Natural killer cell (primary cell): ENCODE results near the gene MACROD2. TPM values are rescaled to one million over a fixed set of nuclear protein-coding genes. Genes with fewer than 3 reads are reported as not detected.

ENCODE experiments used
- ATAC-seq, 3 donors: fragments of 150-1000 bp in 2 of 3; fragments of 200-7000 bp in 1 of 3; cut with Tn5 transposase; 1 replicate in 1 of 3; 2 replicates in 2 of 3; pipeline ENCODE4 v1.10.0; 2021; ENCODE audit warnings: mild to moderate bottlenecking in 2 of 3, moderate library complexity in 2 of 3
- DNase-seq, 2 donors: peaks; one replicate each; pipeline versions ENCODE4 v3.0.0 to v3.0.0-alpha.2; 2013 to 2021; ENCODE audit warnings: mixed read lengths in 1 of 2
- H3K27ac ChIP-seq: one replicate; pipeline ENCODE4 v1.5.1; 2013; ENCODE audit warnings: mild to moderate bottlenecking, low read length
- H3K27me3 ChIP-seq: one replicate; pipeline ENCODE4 v1.6.1; 2013; ENCODE audit warnings: low read length; ENCODE audit not compliant: control insufficient read depth, insufficient read depth
- H3K36me3 ChIP-seq: one replicate; pipeline ENCODE4 v1.6.1; 2013; ENCODE audit warnings: low read length; ENCODE audit not compliant: control insufficient read depth, insufficient read depth
- H3K4me1 ChIP-seq: one replicate; pipeline ENCODE4 v1.6.1; 2013; ENCODE audit warnings: low read length; ENCODE audit not compliant: control insufficient read depth, insufficient read depth
- H3K4me3 ChIP-seq: one replicate; pipeline ENCODE4 v1.5.1; 2013; ENCODE audit warnings: low read length
- H3K9me3 ChIP-seq: one replicate; pipeline ENCODE4 v1.6.1; 2013; ENCODE audit warnings: low read length; ENCODE audit not compliant: control insufficient read depth, insufficient read depth
- H3K27ac Mint-ChIP-seq, 2 donors: one replicate each; pipeline ENCODE4 v1.8.0; 2022; ENCODE audit warnings: mild to moderate bottlenecking in 2 of 2, mixed read lengths in 2 of 2, moderate library complexity in 1 of 2
- H3K27me3 Mint-ChIP-seq, 2 donors: one replicate each; pipeline ENCODE4 v1.8.0; 2022; ENCODE audit warnings: low read depth in 2 of 2, mixed read lengths in 2 of 2
- H3K36me3 Mint-ChIP-seq: one replicate; pipeline ENCODE4 v1.8.0; 2022; ENCODE audit warnings: mixed read lengths
- H3K4me1 Mint-ChIP-seq, 2 donors: one replicate each; pipeline ENCODE4 v1.8.0; 2022; ENCODE audit warnings: mixed read lengths in 2 of 2
- H3K4me3 Mint-ChIP-seq: one replicate; pipeline ENCODE4 v1.8.0; 2022; ENCODE audit warnings: mild to moderate bottlenecking, moderate library complexity, mixed read lengths
- H3K9me3 Mint-ChIP-seq, 2 donors: one replicate each; pipeline ENCODE4 v1.8.0; 2022; ENCODE audit warnings: mixed read lengths in 2 of 2
- WGBS: methylation state at CpG from one replicate; pipeline ENCODE4 v1.1.7; 2013; ENCODE audit warnings: missing lambda C conversion rate; ENCODE audit not compliant: insufficient coverage; 5-methylcytosine and 5-hydroxymethylcytosine counted together
- intact Hi-C: fragments of 100-400 bp; cut with micrococcal nuclease; formaldehyde crosslinking; loops from one replicate; pipeline ENCODE4 v1.14.2; 2022
- total RNA-seq, 4 donors: library from RNA; stranded (reverse); fragments of 120-200 nt in 1 of 4; gene quantifications; one replicate each; pipeline versions ENCODE4 v1.2.3 to v1.2.4, GENCODE V29; 2013 to 2022
- TF ChIP-seq, protein P1 (sequence below): fragments of 200-600 bp; IDR thresholded peaks from one replicate; pipeline ENCODE4 v1.8.0; 2022; ENCODE audit warnings: antibody characterized with exemption

Gene MACROD2
- total RNA-seq, 3 donors from 2014 or later (not counting 1 experiment from before 2014, with no cell fraction given): 0.19 to 0.88 TPM; not detected in 1

DNA sequence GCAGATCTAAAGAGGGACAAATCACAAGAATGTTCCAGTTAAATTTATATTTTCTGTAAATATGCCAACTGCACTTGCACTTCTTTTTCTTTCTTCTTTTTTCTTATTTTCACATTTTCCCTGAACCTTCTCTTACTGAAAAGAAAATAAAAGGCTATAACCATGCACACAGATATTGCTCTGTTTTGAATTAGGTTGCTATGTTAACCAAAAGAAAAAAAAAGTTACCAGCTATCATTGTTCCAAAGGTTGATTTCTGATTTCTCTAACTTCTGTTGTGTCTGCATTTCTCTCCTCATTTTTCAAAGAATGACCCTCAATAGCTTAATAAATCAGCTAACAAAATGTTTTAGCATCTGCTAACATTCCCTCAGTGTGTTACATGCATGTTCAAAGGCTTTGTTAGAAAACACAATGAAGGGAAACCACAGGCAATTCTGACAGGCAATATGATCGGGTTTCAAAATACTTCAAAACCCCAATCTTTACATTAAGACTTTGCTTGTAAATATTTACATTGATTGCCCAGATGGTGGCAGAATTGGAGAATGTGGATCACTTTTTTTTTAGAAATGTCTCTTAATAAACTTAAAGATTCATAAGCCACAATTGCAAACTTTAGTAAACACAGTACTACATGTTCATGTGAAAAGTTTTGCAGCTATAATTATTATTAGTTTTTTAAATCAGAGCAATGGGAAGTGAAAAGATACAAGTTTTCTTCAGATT is 1270.4 kb downstream of the MACROD2 start:
- H3K27me3 Mint-ChIP-seq: no peaks in the 10 kb centered on the region
- H3K4me3 Mint-ChIP-seq: no peak overlapping the region
- WGBS: no CpG with 5 or more reads among the region's 1 CpG
- no peaks in the 10 kb centered on the region for H3K4me1 Mint-ChIP-seq
- Histone ChIP-seq H3K27me3 (no peaks in the 10 kb centered on the region), H3K36me3 (no peaks in the 10 kb centered on the region), H3K27ac (no peak overlapping the region), H3K9me3 (no peaks in the 10 kb centered on the region), H3K4me1 (no peaks in the 10 kb centered on the region), H3K4me3 (no peak overlapping the region)
- TF ChIP-seq, protein P1, sequence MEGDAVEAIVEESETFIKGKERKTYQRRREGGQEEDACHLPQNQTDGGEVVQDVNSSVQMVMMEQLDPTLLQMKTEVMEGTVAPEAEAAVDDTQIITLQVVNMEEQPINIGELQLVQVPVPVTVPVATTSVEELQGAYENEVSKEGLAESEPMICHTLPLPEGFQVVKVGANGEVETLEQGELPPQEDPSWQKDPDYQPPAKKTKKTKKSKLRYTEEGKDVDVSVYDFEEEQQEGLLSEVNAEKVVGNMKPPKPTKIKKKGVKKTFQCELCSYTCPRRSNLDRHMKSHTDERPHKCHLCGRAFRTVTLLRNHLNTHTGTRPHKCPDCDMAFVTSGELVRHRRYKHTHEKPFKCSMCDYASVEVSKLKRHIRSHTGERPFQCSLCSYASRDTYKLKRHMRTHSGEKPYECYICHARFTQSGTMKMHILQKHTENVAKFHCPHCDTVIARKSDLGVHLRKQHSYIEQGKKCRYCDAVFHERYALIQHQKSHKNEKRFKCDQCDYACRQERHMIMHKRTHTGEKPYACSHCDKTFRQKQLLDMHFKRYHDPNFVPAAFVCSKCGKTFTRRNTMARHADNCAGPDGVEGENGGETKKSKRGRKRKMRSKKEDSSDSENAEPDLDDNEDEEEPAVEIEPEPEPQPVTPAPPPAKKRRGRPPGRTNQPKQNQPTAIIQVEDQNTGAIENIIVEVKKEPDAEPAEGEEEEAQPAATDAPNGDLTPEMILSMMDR: no peak
- no peak overlapping the region for H3K27ac Mint-ChIP-seq
- DNase-seq (no peak), ATAC-seq (no peak)
- intact Hi-C loops: no loop called here
- peaks cover 8% of the 10 kb centered on the region for H3K36me3 Mint-ChIP-seq
- peaks cover 5 to 8% of the 10 kb centered on the region in 2 donors for H3K9me3 Mint-ChIP-seq

DNA sequence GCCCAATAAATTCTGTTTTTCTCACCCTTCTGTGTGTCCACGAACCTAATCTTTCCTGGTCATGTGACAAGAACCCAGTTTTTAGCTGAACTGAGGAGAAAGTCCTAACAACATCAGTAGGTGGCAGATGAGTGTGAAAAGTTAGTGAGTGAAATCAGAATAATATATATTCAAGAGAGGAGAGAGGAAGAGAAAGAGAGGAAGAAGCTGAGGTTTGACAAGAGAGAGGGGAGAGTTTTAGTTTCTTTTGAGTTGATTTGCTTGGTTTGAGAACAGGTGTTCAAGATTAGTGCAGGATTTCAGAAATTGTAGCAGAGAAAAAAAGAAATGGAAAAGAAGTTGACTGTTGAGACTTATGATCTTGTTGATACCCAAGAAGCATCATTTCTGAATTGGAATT is 1272.6 kb downstream of the MACROD2 start:
- intact Hi-C loops: no loop called here
- no peaks in the 10 kb centered on the region for H3K4me1 ChIP-seq
- no peaks in the 10 kb centered on the region for H3K27me3 ChIP-seq
- Mint-ChIP-seq H3K4me1 (no peaks in the 10 kb centered on the region), H3K9me3 (peaks cover 3 to 11% of the 10 kb centered on the region in 2 donors), H3K4me3 (no peak overlapping the region), H3K27me3 (no peaks in the 10 kb centered on the region), H3K36me3 (peaks cover 8% of the 10 kb centered on the region), H3K27ac (no peak overlapping the region)
- no peak for DNase-seq
- no peak for ATAC-seq
- no peaks in the 10 kb centered on the region for H3K36me3 ChIP-seq
- WGBS: 31% methylated on average over 1 of the region's 1 CpG
- TF ChIP-seq, protein P1: no peak
- H3K9me3 ChIP-seq: no peaks in the 10 kb centered on the region
- H3K4me3 ChIP-seq: no peak overlapping the region
- no peak overlapping the region for H3K27ac ChIP-seq

DNA sequence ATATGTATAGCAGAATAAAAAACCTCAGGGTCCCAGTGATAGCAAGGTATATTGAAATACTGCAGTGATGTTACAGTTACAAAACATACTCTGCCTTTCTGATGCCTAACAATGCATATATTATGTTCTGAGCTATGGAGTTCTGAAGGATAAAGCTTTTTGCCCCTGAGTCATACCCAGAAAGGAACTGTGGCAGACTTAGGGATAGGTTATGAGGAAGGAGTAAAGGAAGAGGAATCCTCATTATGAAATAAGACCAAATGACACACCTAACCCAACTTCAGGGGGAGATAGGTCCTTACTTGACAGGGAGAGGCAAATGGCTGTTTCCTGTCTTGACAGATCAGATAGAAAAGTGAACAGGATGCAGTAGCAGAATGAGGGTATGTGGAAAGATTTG is 1282.7 kb downstream of the MACROD2 start:
- Mint-ChIP-seq H3K4me3 (no peak overlapping the region), H3K9me3 (peaks cover 8 to 22% of the 10 kb centered on the region in 2 donors), H3K27ac (no peak overlapping the region), H3K36me3 (peaks cover 9% of the 10 kb centered on the region), H3K4me1 (no peaks in the 10 kb centered on the region), H3K27me3 (no peaks in the 10 kb centered on the region)
- no peaks in the 10 kb centered on the region for H3K36me3 ChIP-seq
- H3K27me3 ChIP-seq: no peaks in the 10 kb centered on the region
- ATAC-seq: no peak
- TF ChIP-seq, protein P1: no peak
- peaks cover 7% of the 10 kb centered on the region for H3K9me3 ChIP-seq
- no peak for DNase-seq
- H3K27ac ChIP-seq: no peak overlapping the region
- H3K4me1 ChIP-seq: no peaks in the 10 kb centered on the region
- no peak overlapping the region for H3K4me3 ChIP-seq
- intact Hi-C loops: no loop called here

DNA sequence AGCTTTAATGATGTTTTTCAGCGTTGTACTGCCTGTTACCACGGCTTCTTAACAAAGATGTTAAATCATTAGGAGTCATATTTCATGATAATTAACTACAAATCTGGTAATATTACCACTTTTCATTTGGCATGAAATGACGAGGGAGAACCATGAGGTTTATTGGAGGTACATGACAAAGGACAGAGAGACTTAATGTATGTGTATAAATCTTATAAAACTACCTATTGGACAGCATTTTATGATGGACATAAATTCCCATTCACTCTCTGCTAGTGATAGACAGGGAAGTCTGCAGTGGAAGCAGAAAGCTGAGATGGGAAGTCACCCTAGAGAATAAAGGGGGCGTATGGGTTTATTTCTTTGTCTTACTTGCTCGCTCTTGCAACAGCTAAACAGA is 1292.0 kb downstream of the MACROD2 start:
- Histone ChIP-seq H3K4me1 (no peaks in the 10 kb centered on the region), H3K27me3 (no peaks in the 10 kb centered on the region), H3K4me3 (no peak overlapping the region), H3K36me3 (no peaks in the 10 kb centered on the region), H3K9me3 (peaks cover 4% of the 10 kb centered on the region), H3K27ac (no peak overlapping the region)
- Mint-ChIP-seq H3K9me3 (peaks cover 16 to 19% of the 10 kb centered on the region in 2 donors), H3K4me3 (no peak overlapping the region), H3K4me1 (no peaks in the 10 kb centered on the region), H3K27me3 (no peaks in the 10 kb centered on the region), H3K36me3 (peaks cover 6% of the 10 kb centered on the region), H3K27ac (no peak overlapping the region)
- intact Hi-C loops: loop anchor here (10.0 kb wide), 1 partner anchor 57 kb away; no protein-coding TSS in a partner anchor
- DNase-seq (no peak), ATAC-seq (no peak)
- 88% methylated on average over 3 of the region's 5 CpGs for WGBS
- TF ChIP-seq, protein P1: no peak
